ENCODE data around the gene DCAF8.

DCAF8 gene

DNA sequence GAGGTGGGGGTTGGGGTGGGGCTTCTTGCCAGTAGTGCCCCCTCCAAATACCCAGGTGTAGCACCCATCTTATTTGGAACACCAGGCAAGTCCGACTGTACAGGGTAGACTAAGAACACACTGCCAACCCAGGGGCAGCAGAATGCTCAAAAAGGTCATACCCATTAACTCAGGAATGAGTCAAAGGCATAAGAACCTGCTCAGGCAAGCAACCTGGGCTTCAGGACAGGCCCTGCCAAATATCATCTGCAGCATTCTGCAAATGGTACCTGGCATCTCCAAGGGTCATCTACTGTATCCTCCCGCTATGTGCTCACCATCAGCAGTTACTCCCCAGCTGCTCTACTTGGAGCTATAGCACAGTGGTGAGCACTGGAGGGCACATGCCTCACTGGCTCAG is 37.7 kb downstream of the DCAF8 start:
- no peak for DNase-seq

GRCh38 chr1:160222546-160222945 is 39.8 kb downstream of the DCAF8 start:
- no peak for DNase-seq

DNA sequence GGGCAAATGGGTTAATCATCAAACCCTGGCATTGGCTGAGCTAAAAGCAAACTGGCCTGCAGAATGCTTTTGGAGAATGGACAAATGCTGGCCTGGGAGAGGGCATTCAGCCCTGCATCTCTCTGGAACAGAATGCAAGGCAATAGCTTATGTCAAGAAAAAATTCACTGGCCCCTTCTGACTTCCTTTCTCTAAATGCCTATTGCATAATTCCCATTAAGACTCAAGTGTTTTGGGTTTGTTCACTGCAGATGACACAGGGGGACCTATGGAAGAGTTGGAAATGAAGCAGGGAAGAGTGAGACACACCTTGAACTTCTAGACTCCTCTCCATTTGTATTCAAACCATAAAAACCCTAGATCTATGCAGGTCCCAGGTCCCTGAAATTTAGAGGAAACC is 41.3 kb downstream of the DCAF8 start:
- DNase-seq = no peak

GRCh38 chr1:160220301-160220700 is 42.0 kb downstream of the DCAF8 start:
- no peak for DNase-seq

DNA sequence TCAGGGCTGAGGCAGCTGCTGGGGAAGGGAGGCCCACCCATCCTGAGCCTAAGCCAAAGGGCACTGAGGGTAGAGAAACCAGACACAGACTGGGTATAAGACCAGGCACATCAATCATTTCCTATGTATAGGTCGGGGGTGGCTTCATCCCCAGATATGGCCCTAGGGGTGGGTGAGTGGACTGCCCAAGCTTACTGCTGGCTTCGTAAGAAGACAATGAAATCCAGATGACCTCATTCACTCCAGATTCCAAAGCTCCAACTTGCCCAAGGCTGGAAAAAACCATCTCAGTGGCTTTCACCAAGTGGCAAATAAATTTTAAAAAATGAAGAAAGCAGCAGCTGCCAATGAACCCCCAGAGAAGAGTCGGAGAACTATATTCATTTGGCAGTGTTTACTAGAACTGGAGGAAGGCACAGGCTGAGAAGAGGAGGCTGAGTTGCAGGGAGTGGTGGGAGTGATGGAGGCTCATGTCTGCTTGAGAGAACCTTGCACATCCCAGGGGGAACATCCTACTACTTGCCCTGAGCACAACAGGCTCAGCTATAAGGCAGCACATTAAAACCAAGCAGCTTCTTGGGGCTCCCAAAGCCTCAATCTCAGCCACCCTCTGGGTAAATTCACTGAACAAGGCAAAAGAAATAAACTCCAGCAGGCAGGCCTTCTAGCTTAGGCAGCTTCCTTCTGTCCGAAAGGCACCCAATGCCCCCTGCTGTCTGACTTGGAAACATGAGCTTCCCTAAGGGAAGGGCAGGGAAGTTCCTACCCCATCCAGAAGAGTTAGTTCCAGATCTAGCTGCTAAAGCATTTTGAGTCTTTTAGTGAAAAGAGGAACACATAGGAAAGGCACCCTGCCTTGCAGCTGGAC is 43.1 kb downstream of the DCAF8 start:
- DNase-seq = peak; percentile 44

DNA sequence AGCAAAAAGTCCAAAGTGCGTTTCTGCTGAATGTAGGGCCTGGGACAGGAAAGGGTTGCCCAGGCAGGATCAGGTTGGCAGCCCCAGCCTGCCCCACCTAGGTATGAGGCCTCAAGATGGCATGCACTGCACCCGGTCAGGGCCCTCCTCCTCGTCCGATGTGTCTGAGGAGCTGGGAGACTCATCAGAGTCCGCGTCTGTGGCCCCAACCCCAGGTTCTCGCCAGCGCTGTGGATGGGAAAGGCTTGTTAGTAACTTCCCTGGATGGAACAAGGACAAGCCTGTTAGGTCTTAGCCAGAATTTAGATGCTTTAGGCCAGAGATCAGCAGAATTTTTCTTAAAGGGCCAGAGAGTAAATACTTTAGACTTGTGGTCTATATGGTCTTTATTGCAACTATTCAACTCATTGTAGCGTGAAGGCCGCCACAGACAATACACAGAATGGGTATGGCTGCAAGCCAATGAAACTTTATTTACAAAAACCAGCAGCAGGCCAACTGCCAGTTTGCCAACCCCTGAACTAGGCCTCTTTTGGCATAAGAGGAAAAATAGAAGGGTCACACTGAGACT is 44.8 kb downstream of the DCAF8 start:
- no peak for DNase-seq

GRCh38 chr1:160216301-160216700 is 46.0 kb downstream of the DCAF8 start:
- no peak for DNase-seq

GRCh38 chr1:160214481-160215140 is 47.7 kb downstream of the DCAF8 start:
- DNase-seq = no peak

DNA sequence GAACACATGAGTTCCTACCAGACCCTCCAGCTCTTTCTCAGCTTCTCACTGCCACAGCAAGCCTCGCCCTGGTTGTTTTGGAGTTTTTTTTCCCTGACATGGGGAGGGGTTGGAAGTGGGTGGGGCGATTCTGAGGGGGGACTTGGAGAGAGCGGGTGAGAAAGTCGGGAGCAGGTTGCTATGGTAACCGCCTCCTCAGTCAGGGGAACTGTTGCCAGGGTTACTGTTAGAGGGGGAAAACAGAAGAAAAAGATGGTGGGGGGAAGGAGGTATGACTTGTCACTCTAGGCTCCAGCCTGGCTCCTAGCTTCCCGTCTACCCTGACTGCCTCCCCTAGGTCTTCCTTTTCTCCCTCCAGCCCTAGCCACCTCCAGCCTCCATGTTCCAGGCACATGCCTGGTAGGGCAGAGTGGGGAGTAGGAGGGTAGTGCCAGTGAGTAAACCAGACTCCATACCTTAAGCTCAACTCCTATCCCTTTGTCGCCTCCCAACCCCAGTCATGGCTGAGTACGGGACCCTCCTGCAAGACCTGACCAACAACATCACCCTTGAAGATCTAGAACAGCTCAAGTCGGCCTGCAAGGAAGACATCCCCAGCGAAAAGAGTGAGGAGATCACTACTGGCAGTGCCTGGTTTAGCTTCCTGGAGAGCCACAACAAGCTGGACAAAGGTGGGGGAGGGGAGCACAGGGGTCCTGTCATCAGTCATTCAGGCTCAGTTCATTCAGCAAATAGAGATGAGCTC is 51.1 kb downstream of the DCAF8 start:
- DNase-seq = no peak

- DNase-seq = no peak
Measured at GRCh38 chr1:160210561-160210960, 51.8 kb downstream of the DCAF8 start.

DNA sequence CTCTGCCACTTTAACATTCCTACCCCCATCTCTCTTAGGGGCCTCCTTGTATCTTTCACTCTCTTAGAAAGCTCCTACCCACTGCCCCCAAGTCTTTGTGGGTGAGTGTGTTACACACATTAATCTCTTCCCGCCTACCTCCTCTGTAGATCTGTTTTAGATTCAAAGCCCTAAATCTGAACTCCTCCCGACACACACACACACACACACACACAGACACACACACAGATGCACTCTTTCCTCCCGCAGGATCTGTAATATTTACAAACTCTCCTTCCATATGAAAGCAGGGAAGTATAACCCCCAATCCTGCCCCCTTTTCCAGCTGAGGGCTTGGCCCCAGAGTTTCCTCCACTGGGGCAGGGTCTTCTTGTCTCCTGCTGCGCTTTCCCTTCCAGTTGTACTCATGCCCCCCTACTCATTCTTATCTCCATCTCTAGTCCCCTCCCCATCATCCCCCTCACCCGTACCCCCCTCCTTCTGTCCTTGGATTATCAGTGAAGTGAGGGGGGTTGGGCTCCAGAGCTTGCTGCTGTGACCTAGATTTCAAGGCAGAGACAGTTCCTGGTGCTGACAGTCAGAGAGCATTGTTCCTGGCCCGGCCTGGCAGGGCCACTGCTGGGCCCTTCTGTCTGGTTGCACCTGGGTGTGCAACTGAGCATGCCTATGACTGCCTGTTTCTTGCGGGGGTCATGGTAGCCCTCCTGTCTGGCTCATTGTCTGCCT is 52.9 kb downstream of the DCAF8 start:
- no peak for DNase-seq

DNA sequence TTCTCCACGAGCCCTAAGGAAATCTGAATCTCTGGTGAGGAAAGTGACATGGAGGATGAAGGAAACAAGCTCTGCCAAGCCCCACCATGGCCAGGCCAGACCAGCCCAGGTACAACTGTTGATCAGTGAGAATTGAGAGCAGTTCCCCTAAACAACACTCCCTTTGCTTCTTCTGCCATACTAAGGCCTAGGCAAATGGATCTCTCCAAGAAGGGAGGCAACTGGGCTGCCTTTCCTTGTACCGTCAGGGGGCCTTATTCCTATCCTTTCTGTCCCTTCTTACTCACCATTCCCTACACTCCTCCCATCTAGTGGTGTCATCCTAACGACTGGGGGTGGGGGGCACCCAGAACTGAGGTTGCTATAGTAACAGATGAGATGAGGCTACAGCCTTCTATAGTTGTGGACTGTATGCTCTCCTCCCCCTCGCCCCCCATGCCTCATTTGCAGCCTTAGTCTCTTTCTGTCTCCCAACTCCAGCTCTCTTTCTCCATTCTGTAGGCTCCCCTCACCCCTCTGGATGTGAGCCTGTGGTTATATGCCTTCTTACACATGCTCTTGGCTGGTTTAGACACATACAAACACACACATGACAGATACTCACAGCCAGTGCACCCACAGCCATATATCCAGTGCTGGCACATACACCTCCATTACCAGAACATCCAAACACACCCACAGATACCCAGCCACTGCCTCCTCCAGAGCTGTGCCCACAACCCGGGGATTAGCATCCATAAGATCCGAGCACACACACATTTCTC is 53.6 kb downstream of the DCAF8 start:
- DNase-seq = no peak

DNA sequence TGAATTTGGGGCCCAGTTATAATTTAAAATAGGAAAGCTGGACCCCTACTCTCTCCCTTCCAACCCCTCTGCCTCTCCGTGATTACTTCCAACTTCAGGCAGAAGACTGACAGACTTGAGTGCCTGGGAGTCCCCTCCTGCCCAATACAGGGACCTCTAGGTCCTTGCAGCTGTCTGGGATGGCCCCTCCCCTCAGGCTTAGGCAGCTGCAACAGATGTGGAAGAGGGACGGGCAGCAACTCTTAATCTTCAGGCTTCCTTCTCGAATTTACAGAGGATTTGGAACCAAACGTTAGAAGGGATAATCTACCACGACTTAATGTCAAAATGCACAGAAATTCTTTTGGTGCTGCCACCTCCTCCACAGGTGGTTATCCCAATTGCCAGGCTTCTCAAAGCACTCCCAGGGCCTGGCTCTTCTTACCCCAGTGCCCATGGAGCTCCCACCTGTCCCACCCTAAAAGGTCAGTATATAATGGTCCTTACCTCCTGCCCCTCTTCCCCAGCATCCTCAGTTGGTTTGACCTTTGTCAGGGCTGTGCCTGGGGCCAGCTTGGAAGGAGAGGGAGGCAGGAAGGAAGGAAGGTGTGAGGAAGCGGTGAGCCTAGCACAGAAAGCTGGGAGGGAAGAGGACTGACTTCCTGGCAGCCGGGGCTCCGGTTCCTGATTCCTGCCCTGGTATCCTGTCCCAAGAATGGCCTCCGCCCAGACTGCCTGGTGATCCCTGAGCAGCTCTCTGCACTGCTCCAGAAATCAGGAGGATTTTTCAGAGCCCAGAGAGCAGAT is 54.4 kb downstream of the DCAF8 start:
- DNase-seq = no peak

- DNase-seq = no peak
Measured at GRCh38 chr1:160207118-160207650, 55.2 kb downstream of the DCAF8 start.

- DNase-seq = no peak
Measured at GRCh38 chr1:160206421-160207117, 55.8 kb downstream of the DCAF8 start.

DNA sequence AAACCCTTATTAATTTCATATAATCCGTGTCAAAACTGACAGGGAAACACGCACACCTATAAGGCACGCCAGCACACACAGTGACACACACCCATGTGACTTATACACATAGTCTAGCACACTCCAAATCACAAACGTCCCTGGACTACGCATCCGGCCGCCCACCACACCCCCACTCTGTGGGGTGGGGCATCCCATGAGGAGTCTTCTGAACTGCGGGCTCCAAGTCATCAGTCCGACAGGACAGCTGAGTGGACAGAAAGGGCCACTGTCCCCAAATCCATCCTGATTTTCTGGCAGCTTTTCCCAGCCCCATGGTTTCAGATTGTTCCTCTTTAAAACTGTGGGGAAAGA is 56.3 kb downstream of the DCAF8 start:
- no peak for DNase-seq

- peak; percentile 17 for DNase-seq
Measured at GRCh38 chr1:160205242-160206035, 56.9 kb downstream of the DCAF8 start, which contains the start of gene PEA15. Gene PEA15 (plus strand): TSS chr1:160205384. CDS start chr1:160211545, 6,161 bp downstream.

DNA sequence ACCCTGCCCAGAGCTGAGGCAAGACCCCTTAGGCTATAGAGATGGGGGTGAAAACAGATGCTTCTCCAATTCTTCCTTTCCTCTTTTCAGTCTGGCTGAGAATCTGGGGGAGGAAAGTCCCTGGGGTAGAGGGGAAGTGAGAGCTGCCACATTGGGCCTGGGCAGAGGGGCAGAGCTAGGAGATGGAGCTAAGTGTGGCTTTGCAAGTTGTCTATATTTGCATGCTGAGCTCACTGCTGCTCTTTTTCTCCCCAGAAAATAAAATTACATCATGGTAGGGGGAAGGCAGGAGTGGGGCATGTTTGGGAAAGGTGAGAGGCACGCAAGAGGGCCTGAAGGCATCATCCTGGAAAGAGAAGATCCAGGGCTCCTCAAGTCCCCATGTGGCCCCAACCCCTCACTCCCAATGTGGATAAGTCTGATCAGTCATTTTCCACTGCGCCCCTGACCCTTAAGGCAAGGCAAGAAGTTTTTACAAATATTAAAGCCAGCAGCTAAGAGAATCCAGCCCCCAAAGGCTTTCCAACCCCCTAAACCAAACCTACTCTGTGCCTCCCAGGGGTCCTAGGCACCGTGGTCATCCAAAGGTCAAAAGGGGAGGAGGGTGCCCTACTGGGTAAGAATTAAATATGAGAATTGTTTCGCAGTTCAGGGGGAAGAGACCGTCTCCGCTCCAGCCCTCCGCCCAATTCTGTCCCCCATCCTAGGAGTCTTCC is 57.7 kb downstream of the DCAF8 start:
- no peak for DNase-seq

DNA sequence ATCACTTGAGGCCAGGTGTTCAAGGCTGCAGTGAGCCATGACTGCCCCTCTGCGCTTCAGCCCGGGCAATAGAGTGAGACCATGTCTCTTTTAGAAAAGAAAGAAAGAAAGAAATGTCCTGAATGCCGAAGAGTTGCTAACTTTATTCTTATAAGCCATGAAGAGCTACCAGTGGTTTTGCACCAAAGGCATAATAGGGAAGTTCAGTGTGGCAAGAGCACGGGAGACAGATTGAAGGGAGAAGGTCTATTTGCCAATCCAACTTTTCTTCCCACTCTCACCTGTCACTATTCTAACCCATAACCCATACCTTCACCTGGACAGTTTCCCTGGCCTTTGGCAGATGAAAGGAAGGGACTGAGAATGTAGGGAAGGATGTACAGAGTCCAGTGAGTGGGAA is 61.6 kb downstream of the DCAF8 start:
- no peak for DNase-seq
